Stomach smooth muscle (tissue), 2 donors: ENCODE measurements around the gene NMNAT3.

Experiments
- H3K27ac ChIP-seq: one replicate; pipeline ENCODE4 v1.7.0; 2013; ENCODE audit warnings: mild to moderate bottlenecking, low read length, inconsistent platforms
- H3K27me3 ChIP-seq, 2 donors: one replicate each; pipeline ENCODE4 v1.7.0; 2013; ENCODE audit warnings: low read length in 2 of 2; ENCODE audit not compliant: insufficient read depth in 2 of 2, control insufficient read depth in 1 of 2
- H3K36me3 ChIP-seq, 2 donors: one replicate each; pipeline ENCODE4 v1.7.0; 2013; ENCODE audit warnings: low read length in 2 of 2; ENCODE audit not compliant: control insufficient read depth in 2 of 2, insufficient read depth in 2 of 2
- H3K4me1 ChIP-seq: one replicate; pipeline ENCODE4 v1.7.0; 2013; ENCODE audit warnings: low read length; ENCODE audit not compliant: control insufficient read depth, insufficient read depth
- H3K4me3 ChIP-seq, 2 donors: one replicate each; pipeline ENCODE4 v1.7.0; 2013; ENCODE audit warnings: low read length in 2 of 2
- H3K9ac ChIP-seq, 2 donors: one replicate each; pipeline ENCODE4 v1.7.0; 2013; ENCODE audit warnings: low read length in 2 of 2, mild to moderate bottlenecking in 1 of 2
- H3K9me3 ChIP-seq, 2 donors: one replicate each; pipeline ENCODE4 v1.7.0; 2013; ENCODE audit warnings: low read length in 2 of 2; ENCODE audit not compliant: control insufficient read depth in 2 of 2
- donor health status: healthy.
- donor health status: Pancreatic carcinoma.

Gene NMNAT3

DNA sequence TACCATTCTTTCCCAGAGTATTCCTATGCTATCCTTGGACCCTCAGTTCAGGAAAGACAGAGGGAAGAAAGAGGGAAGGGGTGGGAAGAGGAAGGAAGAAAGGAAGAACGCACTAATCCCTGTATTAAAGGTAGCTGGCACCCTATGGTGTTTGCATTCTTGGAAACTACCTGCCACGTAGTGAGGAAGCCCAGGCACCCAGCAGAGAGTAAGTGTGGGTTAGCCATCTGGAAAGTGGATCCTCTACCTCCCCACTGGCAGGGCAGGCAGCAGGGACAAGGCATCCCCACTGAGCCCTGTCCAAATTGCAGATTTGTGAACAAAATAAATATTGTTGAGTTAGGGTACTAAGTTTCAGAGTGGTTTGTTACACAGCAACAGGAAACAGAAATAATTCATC lies 147.1 kb downstream of the NMNAT3 start:
- Histone ChIP-seq H3K36me3 (peaks cover 0 to 8% of the 10 kb centered on the region in 2 donors), H3K4me1 (peaks cover 24% of the 10 kb centered on the region), H3K9me3 (no peaks in the 10 kb centered on the region), H3K9ac (no peak overlapping the region), H3K27ac (no peak overlapping the region), H3K4me3 (no peak overlapping the region), H3K27me3 (no peaks in the 10 kb centered on the region)

DNA sequence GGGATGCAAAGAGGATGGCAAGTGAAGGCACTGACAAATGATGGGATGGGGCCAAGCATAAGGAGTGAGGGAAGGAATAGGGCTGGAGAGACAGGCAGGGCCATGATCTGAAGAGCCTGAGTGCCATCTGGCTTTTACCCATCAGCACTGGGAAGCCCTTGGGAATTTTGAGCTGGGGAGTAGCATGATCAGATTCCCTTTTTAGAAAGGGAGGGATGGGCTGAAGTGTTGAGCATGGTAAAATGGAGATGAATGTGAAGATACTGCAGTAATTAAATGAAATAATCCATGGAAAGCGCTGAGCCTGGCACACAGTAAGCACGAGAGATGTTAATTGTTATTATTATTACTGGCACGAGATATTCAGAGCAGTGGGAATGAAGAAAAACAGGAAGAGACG lies 148.1 kb downstream of the NMNAT3 start:
- Histone ChIP-seq H3K4me3 (no peak overlapping the region), H3K9ac (no peak overlapping the region), H3K4me1 (peaks cover 13% of the 10 kb centered on the region), H3K36me3 (peaks cover 0 to 8% of the 10 kb centered on the region in 2 donors), H3K27me3 (no peaks in the 10 kb centered on the region), H3K9me3 (no peaks in the 10 kb centered on the region), H3K27ac (no peak overlapping the region)

DNA sequence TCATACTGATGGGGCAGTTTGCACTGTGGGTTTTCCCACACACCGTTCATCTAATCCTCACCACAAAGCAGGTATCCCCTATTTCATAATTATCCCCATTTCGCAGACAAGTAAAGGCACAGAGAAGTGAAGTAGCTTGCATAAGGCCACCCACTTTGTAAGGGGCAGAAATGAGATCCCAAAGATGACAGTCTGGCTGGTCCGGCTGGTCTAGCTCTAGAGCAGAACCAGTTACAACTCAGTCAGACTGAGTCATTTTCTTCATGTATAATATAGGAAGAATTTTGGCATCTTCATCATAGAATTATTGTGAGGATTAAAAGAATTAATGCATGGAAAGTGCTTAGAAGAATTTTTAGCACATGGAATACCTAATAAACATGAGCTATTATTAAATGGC lies 148.8 kb downstream of the NMNAT3 start:
- Histone ChIP-seq H3K27me3 (no peaks in the 10 kb centered on the region), H3K27ac (no peak overlapping the region), H3K4me3 (no peak overlapping the region), H3K36me3 (peaks cover 0 to 8% of the 10 kb centered on the region in 2 donors), H3K4me1 (peaks cover 6% of the 10 kb centered on the region), H3K9ac (no peak overlapping the region), H3K9me3 (no peaks in the 10 kb centered on the region)

DNA sequence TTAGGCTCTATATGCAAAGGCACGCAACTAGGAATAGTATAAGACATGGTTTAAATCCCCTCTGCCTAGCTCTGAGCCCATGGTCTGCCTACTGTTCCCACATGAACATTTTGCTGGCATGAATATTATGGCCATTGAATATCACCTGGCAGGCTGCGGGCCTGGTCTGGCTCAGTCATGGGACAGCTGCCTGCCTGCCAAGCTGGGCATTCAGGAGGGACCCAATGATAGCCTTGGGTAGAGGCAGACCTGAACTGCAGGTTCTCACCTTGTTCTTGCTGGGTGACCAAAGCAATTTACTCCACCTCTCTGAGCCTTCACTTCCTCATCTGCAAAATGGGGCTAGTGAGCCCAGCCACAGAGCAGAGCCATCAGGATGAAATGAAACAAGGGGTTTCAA lies 149.5 kb downstream of the NMNAT3 start:
- peaks cover 0 to 8% of the 10 kb centered on the region in 2 donors for H3K36me3 ChIP-seq
- no peaks in the 10 kb centered on the region for H3K9me3 ChIP-seq
- H3K27me3 ChIP-seq, result no peaks in the 10 kb centered on the region
- no peak overlapping the region for H3K9ac ChIP-seq
- H3K27ac ChIP-seq, result no peak overlapping the region
- H3K4me1 ChIP-seq, result no peaks in the 10 kb centered on the region
- H3K4me3 ChIP-seq, result no peak overlapping the region

DNA sequence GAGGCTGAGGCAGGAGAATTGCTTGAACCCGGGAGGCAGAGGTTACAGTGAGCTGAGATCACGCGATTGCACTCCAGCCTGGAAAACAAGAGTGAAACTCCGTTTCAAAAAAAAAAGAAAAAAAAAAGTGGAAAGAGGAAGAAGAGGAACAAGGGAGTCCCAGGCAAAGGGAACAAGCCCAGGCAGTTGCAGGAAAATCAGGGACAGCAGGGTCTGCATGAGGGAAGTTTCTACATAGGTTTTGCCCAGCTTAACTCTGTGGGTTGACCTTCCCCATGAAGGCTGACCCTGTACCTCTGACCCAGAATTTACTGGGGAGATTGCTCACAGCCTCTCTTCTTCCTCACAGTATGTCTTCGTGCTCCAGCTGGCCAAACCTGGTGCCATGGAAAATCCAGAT lies 150.5 kb downstream of the NMNAT3 start:
- no peaks in the 10 kb centered on the region for H3K4me1 ChIP-seq
- no peak overlapping the region for H3K4me3 ChIP-seq
- H3K36me3 ChIP-seq, result peaks cover 0 to 8% of the 10 kb centered on the region in 2 donors
- H3K27me3 ChIP-seq, result no peaks in the 10 kb centered on the region
- no peak overlapping the region for H3K9ac ChIP-seq
- no peak overlapping the region for H3K27ac ChIP-seq
- no peaks in the 10 kb centered on the region for H3K9me3 ChIP-seq

DNA sequence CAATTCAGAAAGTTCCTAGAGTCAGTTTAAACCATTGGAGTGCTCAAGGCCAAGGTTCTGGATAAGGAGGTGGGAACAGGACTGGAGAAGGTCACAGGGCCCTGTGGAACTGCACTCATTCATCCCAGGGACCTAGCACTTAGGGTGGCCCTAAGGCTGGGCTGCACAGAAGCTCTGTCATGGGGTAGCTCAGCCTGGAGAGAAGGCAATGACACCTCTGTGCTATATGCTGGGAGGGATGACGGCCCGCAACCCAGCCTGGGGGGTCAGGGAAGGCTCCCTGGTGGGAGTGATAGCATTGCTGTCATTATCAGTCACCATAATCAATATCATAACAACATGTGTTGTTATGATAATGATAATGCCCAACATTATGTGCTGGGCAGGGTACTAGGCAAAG lies 151.6 kb downstream of the NMNAT3 start:
- Histone ChIP-seq H3K36me3 (peaks cover 0 to 8% of the 10 kb centered on the region in 2 donors), H3K4me1 (no peaks in the 10 kb centered on the region), H3K9ac (no peak overlapping the region), H3K27me3 (no peaks in the 10 kb centered on the region), H3K4me3 (no peak overlapping the region), H3K9me3 (no peaks in the 10 kb centered on the region), H3K27ac (no peak overlapping the region)

- Histone ChIP-seq H3K36me3 (peaks cover 0 to 8% of the 10 kb centered on the region in 2 donors), H3K4me3 (no peak overlapping the region), H3K9ac (no peak overlapping the region), H3K27me3 (no peaks in the 10 kb centered on the region), H3K9me3 (no peaks in the 10 kb centered on the region), H3K27ac (no peak overlapping the region), H3K4me1 (no peaks in the 10 kb centered on the region)
Measured at GRCh38 chr3:139524841-139525636, 152.7 kb downstream of the NMNAT3 start.

DNA sequence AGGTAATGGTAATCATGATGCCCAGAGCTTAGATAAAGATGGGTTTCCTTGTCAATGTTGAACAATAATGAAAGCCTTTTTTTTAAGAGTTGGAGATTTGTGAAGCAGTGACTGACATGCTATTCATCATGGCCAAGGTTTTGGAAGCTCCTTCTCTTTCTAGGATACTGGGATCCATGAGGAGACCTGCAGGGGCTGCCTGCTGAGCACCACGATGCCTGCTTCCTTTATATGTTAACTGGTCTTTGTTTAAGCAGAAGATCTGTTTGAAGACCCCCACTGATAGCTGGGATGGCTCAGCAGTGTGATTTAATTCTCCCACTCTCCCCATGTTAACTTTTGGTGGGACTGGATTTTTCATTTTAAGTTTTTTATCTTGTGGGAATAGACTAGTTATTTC lies 154.1 kb downstream of the NMNAT3 start:
- no peak overlapping the region for H3K4me3 ChIP-seq
- no peak overlapping the region for H3K9ac ChIP-seq
- peaks cover 0 to 8% of the 10 kb centered on the region in 2 donors for H3K36me3 ChIP-seq

GRCh38 chr3:139523166-139523565 lies 154.6 kb downstream of the NMNAT3 start:
- no peak overlapping the region for H3K9ac ChIP-seq
- H3K4me3 ChIP-seq, result no peak overlapping the region
- no peaks in the 10 kb centered on the region for H3K4me1 ChIP-seq
- no peaks in the 10 kb centered on the region for H3K9me3 ChIP-seq
- no peaks in the 10 kb centered on the region for H3K27me3 ChIP-seq
- H3K27ac ChIP-seq, result no peak overlapping the region
- peaks cover 0 to 8% of the 10 kb centered on the region in 2 donors for H3K36me3 ChIP-seq

More for the DNA sequence above, 154.1 kb downstream of the NMNAT3 start:
- Histone ChIP-seq H3K27ac (no peak overlapping the region), H3K9me3 (no peaks in the 10 kb centered on the region), H3K27me3 (no peaks in the 10 kb centered on the region), H3K4me1 (no peaks in the 10 kb centered on the region)

DNA sequence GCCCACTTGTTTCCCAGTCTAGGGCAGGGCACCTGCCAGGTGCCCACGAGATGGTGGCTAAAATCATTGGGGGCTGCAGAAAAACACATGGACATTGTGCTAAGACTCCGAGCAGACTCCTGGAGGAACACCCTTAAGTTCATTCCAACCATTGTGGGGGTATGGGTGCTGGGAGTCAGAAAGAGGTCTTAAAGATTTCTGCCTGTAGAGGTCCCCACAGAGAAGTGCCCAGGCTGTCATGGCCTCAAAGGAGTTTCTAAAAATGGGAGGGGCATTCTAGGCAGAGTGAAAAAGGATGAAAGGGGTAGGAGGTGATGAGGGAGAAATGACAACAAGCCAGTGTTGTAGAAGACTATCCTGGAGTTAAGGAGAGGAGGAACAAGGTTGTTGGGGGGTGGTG lies 155.4 kb downstream of the NMNAT3 start:
- peaks cover 0 to 9% of the 10 kb centered on the region in 2 donors for H3K36me3 ChIP-seq
- no peaks in the 10 kb centered on the region for H3K4me1 ChIP-seq
- H3K27me3 ChIP-seq, result no peaks in the 10 kb centered on the region
- H3K9me3 ChIP-seq, result no peaks in the 10 kb centered on the region
- no peak overlapping the region for H3K4me3 ChIP-seq
- no peak overlapping the region for H3K9ac ChIP-seq
- no peak overlapping the region for H3K27ac ChIP-seq

- no peaks in the 10 kb centered on the region for H3K27me3 ChIP-seq
- H3K27ac ChIP-seq, result no peak overlapping the region
- H3K9me3 ChIP-seq, result no peaks in the 10 kb centered on the region
- H3K4me1 ChIP-seq, result no peaks in the 10 kb centered on the region
- H3K4me3 ChIP-seq, result no peak overlapping the region
- H3K36me3 ChIP-seq, result peaks cover 0 to 9% of the 10 kb centered on the region in 2 donors
- no peak overlapping the region for H3K9ac ChIP-seq
Measured at GRCh38 chr3:139521816-139522215, 156.0 kb downstream of the NMNAT3 start.
